ENCODE data around the gene DYNC1LI1.

The DYNC1LI1 gene

GRCh38 chr3:32487781-32488473 is 82.7 kb downstream of the DYNC1LI1 start:
- no peak for DNase-seq

GRCh38 chr3:32484436-32484835 is 86.2 kb downstream of the DYNC1LI1 start:
- DNase-seq, result no peak

GRCh38 chr3:32483772-32484171 is 86.9 kb downstream of the DYNC1LI1 start:
- no peak for DNase-seq

- no peak for DNase-seq
Measured at GRCh38 chr3:32482693-32483092, 88.0 kb downstream of the DYNC1LI1 start.

- no peak for DNase-seq
Measured at GRCh38 chr3:32481791-32482631, 88.6 kb downstream of the DYNC1LI1 start.

- no peak for DNase-seq
Measured at GRCh38 chr3:32480604-32481003, 90.1 kb downstream of the DYNC1LI1 start.
